GM21529 (cell line): ENCODE measurements around the gene ZBTB48.
"Not testable (repeated sequence)": the region's sequence is repeated elsewhere in the genome, so short reads cannot be mapped to it uniquely, and the experiment has no call there.

Experiments used
- ATAC-seq: cut with Tn5 transposase; IDR thresholded peaks from one replicate; pipeline ENCODE4 v1.9.1; 2021; ENCODE audit not compliant: unreplicated experiment

ZBTB48 gene

GRCh38 chr1:6579374-6580118 lies at the start of gene ZBTB48:
Gene ZBTB48, plus strand, starts transcription at chr1:6579994. Its CDS starts 616 bp downstream, at chr1:6580610.
- peak; percentile 96 for ATAC-seq

DNA sequence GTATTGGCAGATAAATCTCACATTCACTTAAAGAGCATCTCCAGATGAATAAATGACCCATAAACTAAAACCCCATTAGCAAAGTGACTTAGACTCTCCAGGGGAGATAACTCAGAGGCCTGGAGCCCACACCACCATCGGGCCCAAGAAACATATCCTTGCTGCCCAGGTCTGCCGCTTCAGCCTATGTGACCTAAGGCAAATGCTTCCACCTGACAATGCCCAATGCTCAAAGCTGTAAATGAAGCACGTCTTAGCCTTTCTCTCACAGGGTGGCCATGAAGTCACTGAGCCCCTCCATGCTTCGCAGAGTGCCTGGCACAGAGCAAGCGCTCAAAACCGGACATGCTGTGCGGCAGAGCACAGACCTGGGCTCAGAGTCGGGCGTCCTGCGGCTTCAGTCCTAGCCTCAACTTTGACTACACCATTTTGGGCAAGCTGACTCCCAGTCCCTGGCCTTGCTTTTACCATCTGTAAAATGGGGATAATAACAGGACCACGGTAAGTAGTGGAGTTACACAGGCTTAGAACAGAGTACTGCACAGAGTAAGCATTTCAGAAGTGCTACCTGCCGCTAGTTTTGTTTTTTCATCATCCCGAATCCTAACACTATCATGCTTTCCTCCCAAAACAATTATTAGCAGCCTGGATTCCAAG lies 49.2 kb upstream of the ZBTB48 start:
- ATAC-seq = no peak

DNA sequence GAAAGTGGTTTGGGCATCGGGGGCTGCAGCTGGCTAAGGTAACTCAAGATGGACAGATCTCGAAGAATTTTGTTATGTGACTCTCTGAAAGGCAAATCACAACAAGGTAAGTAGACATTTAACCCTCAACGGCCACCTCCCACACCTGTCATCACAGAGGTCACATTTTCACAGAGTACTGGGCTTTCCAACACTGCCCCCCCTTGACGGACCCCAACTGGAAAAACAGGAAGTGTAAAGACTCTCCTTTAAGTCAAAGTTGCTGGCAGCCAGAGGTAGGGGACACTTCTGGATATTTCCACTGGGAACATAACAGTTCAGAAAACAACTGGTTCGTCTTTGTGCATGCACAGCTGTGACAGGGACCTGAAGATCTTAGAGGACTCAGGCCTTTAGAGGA lies 47.8 kb upstream of the ZBTB48 start:
- no peak for ATAC-seq

GRCh38 chr1:6534248-6534822 lies 45.5 kb upstream of the ZBTB48 start:
- no peak for ATAC-seq

- no peak for ATAC-seq
These were observed 44.6 kb upstream of the ZBTB48 start for GRCh38 chr1:6535214-6535613.

DNA sequence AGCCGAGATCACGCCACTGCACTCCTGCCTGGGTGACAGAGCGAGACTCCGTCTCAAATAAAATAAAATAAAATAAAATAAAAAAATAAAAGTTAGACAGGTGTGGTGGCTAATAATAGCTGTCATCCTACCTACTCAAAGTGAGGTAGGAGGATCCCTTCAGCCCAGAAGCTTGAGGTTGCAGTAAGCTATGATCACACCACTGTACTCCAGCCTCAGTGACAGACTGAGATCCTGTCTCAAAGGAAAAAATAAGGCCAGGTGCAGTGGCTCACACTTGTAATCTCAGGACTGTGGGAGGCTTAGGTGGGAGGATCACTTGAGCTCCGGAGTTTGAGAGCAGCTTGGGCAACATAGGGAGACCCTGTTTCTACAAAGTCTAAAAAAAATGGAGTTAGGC lies 43.5 kb upstream of the ZBTB48 start:
- ATAC-seq = no peak

GRCh38 chr1:6538956-6539355 lies 40.8 kb upstream of the ZBTB48 start:
- no peak for ATAC-seq

DNA sequence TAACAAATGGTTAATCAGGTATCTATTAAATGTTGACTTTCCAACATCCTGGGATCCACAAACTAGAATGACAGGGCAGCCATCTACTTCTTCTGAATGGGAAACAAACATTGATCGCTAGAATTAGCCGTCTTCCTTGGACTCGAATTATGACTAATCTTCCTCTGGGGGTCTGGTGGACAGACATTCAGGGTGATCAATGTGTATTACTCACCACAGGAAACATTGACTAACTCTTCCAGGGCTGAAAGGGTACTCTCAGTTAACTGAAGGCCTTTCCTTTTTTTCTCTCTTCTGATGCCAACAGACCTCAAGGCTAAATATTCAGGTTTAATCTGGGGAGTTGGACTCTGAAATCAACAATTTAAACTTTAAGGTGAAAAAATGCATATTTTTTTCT lies 35.0 kb upstream of the ZBTB48 start:
- ATAC-seq = no peak

DNA sequence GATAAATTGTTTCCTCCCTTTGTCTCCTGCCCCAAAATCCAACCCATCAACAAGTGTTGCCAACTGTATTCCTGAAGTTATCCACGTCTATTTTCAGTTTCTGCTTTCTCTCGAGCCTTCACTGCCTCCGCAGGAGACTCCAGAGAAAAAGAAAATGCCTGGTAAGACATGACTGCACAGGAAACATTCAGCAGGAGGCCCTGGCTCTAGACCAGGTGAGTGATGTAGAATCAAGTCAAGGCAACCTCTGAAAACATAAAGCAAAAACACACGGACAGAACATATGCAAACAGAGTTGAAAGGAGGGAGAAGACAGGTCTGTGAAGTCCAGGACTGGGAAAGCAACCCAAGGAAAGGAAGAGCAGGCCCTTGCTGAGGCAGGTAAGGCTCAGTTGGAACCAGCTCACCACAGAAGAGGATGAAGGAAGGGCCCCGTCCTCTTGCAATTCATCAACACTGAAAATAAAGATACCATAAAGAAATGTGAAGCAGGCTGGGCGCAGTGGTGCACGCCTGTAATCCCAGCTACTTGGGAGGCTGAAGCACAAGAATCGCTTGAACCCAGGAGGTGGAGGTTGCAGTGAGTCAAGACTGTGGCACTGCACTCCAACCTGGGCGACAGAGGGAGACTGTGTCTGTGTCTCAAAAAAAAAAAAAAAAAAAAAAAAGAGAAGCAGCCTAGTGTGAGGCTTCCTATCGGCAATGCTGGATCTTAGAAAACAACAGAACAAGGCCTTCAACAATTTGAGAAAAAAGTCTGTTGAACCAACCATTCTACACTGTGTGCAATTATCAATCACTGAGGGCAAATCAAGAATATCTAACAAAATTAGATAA lies 34.3 kb upstream of the ZBTB48 start:
- ATAC-seq = no peak

DNA sequence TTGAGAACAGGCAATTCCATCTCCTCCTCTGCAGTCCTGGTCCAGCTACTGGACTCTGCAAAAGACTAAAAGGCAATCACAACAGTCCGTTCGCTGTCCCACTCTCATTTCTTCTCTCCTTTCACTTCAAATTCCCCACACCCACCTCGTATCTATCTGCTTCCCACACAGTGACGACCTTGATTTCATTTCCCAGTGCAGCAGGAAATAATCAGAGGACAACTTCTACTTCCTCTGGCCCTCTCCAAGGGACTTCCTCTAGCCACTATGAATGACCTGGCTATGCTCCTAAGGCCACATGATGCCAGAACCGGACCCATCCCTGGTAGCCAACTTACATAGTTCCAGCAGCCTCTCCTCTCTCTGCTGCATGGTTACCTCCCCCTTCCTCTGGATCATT lies 33.5 kb upstream of the ZBTB48 start:
- no peak for ATAC-seq

DNA sequence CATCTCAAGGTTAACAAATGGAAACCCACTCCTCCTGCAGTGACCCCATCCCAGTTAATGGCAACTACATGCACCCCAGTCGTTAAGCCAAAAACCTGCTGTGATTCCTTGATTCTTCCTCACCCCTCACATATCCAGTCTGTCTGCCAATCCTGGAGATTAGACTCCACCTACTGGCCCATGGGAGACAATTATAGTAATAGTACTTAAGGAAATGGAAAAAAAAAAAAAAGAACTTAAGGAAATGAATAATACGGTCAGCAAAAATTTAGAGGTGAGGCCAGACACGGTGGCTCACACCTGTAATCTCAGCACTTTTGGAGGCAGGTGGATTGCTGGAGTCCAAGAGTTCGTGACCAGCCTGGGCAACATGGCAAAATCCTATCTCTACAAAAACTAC lies 32.5 kb upstream of the ZBTB48 start:
- no peak for ATAC-seq

- peak; percentile 93 for ATAC-seq
These were observed 25.5 kb upstream of the ZBTB48 start, which contains the start of gene NOL9 for GRCh38 chr1:6554031-6554906. Gene NOL9, minus strand, starts transcription at chr1:6554513. Its CDS starts 11 bp downstream, at chr1:6554502.

DNA sequence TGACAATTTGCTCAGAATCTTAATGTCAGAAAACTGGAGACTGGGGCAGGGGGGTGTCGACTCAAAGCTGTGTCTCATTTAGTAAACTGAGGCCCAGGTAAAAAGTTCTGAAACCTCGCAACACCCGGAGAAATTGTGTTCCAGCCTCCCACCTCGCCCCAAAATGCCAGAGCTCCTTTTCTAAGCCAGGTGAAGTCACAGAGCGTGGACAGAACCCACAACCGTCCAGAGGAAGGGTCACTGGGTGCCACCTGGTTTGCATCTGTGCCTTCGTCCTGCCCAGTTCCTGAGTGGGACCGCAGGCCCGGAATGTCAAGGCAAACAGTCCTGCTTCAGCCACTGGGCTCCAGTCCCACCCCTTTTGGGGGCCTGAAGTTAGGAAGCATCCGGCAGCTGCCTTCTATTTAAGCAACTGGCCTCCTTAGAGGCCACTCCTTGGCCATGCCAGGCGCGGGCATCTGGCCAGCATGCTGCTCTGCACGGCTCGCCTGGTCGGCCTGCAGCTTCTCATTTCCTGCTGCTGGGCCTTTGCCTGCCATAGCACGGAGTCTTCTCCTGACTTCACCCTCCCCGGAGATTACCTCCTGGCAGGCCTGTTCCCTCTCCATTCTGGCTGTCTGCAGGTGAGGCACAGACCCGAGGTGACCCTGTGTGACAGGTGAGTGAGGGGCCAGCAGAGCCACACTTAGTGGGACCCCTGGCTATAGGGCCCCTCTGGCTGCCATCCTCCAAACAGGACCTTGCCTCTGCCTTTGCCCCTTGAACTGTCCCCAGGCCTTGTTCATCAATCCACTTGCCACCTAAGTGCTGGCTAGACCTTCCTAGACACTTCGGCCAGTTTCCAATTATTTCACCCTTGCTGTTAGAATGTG lies 24.7 kb upstream of the ZBTB48 start, which contains the start of gene TAS1R1:
TAS1R1 (plus strand) TSS at position 401 of the 872 bp plus-strand sequence; CDS start at position 468, 67 bp downstream.
- no peak for ATAC-seq

DNA sequence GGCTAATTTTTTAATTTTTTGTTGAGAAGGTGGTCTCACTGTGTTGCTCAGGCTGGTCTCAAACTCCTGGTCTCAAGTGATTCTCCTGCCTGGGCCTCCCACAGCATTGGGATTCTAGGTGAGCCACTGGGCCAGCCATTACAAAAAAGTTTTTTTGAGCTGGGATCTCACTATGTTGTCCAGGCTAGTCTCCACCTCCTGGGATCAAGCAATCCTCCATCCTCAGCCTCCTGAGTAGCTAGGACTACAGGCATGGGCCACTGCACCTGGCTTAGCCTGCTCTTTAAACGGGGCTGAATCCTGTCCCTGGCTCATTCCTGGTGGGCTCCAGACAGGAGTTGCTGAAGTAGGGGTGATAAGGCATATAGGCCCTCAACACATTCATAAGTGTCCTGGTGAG lies 22.2 kb upstream of the ZBTB48 start:
- no peak for ATAC-seq

- not testable (repeated sequence) for ATAC-seq
These were observed 20.6 kb upstream of the ZBTB48 start for GRCh38 chr1:6559161-6559560.

- ATAC-seq = no peak
These were observed 19.5 kb upstream of the ZBTB48 start for GRCh38 chr1:6560267-6560666.

- no peak for ATAC-seq
These were observed 10.8 kb upstream of the ZBTB48 start for GRCh38 chr1:6569033-6569432.

DNA sequence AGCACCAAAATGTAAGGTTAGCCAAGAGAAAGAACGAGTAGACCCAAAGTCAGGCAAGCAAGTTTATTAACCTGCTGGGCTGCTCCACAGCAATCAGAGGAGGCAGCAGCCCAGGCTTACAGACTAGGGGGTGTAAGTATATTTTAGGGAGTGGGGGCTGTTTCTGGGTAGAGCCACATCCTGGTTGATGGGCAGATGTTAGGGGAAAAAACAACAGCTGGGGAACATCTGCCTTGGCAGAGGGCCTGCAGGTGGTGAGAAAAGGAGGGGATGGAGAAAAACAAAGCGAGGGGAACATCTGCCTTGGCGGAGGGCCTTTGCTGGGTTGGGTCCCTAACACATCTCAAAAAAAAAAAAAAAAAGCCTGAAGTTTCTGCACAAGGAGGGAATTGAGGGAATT lies 9.7 kb upstream of the ZBTB48 start:
- ATAC-seq = no peak

DNA sequence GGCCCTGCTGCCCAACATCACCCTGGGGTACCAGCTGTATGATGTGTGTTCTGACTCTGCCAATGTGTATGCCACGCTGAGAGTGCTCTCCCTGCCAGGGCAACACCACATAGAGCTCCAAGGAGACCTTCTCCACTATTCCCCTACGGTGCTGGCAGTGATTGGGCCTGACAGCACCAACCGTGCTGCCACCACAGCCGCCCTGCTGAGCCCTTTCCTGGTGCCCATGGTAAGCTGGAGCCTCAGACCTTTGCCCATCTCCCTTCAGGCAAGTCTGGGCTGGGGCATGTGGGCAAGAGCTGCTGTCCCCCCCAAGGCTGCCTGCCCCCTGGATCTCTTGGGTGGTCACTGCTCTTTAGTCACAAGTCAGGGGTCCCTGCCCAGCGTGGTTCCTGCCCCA lies 8.8 kb upstream of the ZBTB48 start:
- ATAC-seq = no peak
